Heart left ventricle (tissue), 13 donors: ENCODE measurements around the gene POU5F1.
"Not testable (repeated sequence)": the region's sequence is repeated elsewhere in the genome, so short reads cannot be mapped to it uniquely, and the experiment has no call there.

ENCODE experiments used
- CTCF ChIP-seq, 12 donors: fragments of 200-600 bp; sonication (generic) in 4 of 12; IDR thresholded peaks; one replicate each; pipeline versions ENCODE4 v1.5.0 to v1.8.0; 2018 to 2022; ENCODE audit warnings: antibody characterized with exemption in 12 of 12, mild to moderate bottlenecking in 5 of 12
- POLR2A ChIP-seq, 2 donors: fragments of 450-650 bp; IDR thresholded peaks; one replicate each; pipeline ENCODE4 v1.6.1; 2017; ENCODE audit warnings: antibody characterized with exemption in 2 of 2, mild to moderate bottlenecking in 2 of 2, moderate library complexity in 2 of 2
- donor health status: ischemic (EF 13 %, LVEDD 7.1; RV severe dilation, severe dysfunction).
- donor health status: DM: no; HTN: yes; CAD: no.
- donor health status: DM: no; HTN: no; CAD: no.
- donor health status: ischemic (EF 25% LVEDD 6.9; RV normal size, moderate dysfunction).
- donor health status: ischemic (EF 25% LVEDD 5.7; RV mildly dilated, moderate dysfunction).
- donor health status: ischemic (EF 35%, LVEDD 5.7; RV mildly dilated, moderate dysfunction).
- donor health status: nonischemic (EF 11% LVEDD 7.7; RV severe dilation, severe dysfunction).
- donor health status: DM: yes; HTN: yes; CAD: no.
- donor health status: PGD.
- donor health status: ischemic (EF 29% LVEDD 5.4; RV normal size, mild dysfunction).
- donor health status: nonischemic (EF 23%, LVEDD 6.1; RV moderate dilation, normal function).

- TF ChIP-seq CTCF, POLR2A (IDR thresholded peaks at IDR 0.05): not testable (repeated sequence)
These were observed 15.2 kb upstream of the POU5F1 start for GRCh38 chr6:31185695-31186051.
